Measurements from ENCODE around the gene ATP5PB. TPM values are rescaled to one million over a fixed set of nuclear protein-coding genes. Genes with fewer than 3 reads are reported as not detected.
A peak's percentile ranks its signal among the peaks of the same experiment; 100 is the strongest.

Gene ATP5PB
- total RNA-seq, 6 experiments from 2014 or later, result 128 to 152 (median 148) TPM

DNA sequence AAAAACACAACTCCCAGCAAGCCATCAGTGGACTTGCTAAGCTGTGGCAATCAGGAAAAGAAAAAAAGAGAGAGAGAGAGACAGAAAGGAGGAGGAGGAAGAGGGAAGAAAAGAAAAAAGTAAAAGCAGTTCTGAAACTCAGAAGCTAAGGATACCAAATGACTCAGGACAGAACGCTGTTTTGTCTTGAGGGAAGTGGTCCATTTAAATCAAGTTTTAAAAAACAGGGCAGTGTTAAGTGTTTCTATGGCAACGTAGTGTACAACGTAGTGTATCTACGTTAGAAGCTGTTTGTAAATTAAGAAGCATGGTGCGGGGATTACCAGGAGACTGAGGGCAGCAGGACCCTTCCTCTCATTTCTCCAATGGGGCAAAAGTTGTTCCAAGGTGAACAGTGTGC is 48.3 kb downstream of the ATP5PB start:
- 62% methylated on average over 5 of the region's 5 CpGs for WGBS (ENCODE audit: insufficient coverage, low coverage, low lambda C conversion rate, missing lambda C conversion rate)
- no peak overlapping the region for H3K27ac ChIP-seq
- H3K36me3 ChIP-seq, result no peaks in the 10 kb centered on the region
- H3K4me1 ChIP-seq, result no peaks in the 10 kb centered on the region
- DNase-seq, result no peak
- no peaks in the 10 kb centered on the region for H3K27me3 ChIP-seq
- intact Hi-C loops (cut with DNase I), result no loop called here
- TF ChIP-seq POLR2A (IDR thresholded peaks at IDR 0.05), result no peak
- TF ChIP-seq, protein P1, sequence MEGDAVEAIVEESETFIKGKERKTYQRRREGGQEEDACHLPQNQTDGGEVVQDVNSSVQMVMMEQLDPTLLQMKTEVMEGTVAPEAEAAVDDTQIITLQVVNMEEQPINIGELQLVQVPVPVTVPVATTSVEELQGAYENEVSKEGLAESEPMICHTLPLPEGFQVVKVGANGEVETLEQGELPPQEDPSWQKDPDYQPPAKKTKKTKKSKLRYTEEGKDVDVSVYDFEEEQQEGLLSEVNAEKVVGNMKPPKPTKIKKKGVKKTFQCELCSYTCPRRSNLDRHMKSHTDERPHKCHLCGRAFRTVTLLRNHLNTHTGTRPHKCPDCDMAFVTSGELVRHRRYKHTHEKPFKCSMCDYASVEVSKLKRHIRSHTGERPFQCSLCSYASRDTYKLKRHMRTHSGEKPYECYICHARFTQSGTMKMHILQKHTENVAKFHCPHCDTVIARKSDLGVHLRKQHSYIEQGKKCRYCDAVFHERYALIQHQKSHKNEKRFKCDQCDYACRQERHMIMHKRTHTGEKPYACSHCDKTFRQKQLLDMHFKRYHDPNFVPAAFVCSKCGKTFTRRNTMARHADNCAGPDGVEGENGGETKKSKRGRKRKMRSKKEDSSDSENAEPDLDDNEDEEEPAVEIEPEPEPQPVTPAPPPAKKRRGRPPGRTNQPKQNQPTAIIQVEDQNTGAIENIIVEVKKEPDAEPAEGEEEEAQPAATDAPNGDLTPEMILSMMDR (IDR thresholded peaks at IDR 0.05), result no peak
- ATAC-seq, result no peak
- H3K4me3 ChIP-seq, result no peak overlapping the region
- H3K9me3 ChIP-seq, result no peaks in the 10 kb centered on the region

DNA sequence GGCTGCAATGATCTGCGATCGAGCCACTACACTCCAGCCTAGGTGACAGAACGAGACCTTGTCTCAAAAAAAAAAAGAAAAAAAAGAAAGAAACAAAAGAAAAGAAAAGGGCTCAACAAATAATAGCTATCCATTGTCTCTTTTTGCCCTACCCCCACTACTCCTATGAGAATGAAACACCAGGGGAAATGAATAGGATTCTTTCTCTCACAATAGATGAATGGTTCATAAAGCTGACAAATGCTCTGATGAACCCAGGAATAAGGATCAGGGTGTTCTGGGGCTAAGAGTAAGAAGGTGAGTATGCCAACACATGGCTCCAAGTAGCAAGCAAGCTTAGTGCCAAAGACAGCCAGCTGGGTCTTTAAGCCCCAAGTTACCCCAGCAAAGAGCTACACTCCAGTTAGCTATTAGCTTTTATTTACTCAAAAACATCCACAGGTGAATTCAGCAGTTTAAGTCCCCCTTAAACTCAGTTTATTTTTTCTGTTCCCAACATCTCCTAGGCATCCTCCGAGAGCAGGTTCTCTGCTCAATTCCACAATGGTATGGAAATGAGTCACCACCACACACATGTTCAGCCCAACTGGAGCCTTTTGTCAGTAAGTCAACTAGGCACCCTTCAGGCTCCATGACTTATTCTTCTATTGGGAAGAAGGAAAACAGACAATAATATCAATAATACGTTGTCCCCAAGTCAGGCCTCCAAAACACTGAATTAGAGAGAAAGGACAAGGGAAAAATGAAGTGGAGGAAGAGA is 49.9 kb downstream of the ATP5PB start:
- ATAC-seq, result no peak
- TF ChIP-seq, protein P1 (IDR thresholded peaks at IDR 0.05), result no peak
- TF ChIP-seq POLR2A (IDR thresholded peaks at IDR 0.05), result no peak
- Histone ChIP-seq H3K36me3 (no peaks in the 10 kb centered on the region), H3K4me1 (no peaks in the 10 kb centered on the region), H3K9me3 (no peaks in the 10 kb centered on the region), H3K27me3 (no peaks in the 10 kb centered on the region), H3K27ac (no peak overlapping the region), H3K4me3 (no peak overlapping the region)
- WGBS (ENCODE audit: insufficient coverage, low coverage, low lambda C conversion rate, missing lambda C conversion rate), result 85% methylated on average over 5 of the region's 5 CpGs
- no peak for DNase-seq
- intact Hi-C loops (cut with DNase I), result no loop called here

DNA sequence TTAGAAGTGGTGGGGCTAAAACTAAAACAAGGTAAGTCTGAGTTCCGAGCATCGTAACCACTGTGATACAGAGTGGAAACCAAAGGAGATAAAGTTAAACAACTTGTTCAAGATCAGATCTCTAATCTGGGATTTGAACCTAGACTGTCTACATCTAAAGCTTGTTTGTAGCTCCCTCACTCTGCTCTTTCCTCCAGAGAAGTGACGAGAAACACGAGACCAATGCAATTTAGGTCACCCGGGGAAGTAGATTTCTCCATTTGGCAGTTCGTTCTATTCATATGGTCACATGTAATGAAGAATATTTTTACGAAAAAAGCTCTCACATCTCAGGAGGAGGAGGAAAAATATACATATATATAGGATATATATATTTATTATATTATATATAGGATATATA is 52.4 kb downstream of the ATP5PB start:
- DNase-seq, result no peak
- no peaks in the 10 kb centered on the region for H3K9me3 ChIP-seq
- TF ChIP-seq, protein P1 (IDR thresholded peaks at IDR 0.05), result no peak
- TF ChIP-seq POLR2A (IDR thresholded peaks at IDR 0.05), result no peak
- H3K4me1 ChIP-seq, result no peaks in the 10 kb centered on the region
- H3K27ac ChIP-seq, result no peak overlapping the region
- no peaks in the 10 kb centered on the region for H3K36me3 ChIP-seq
- no peak for ATAC-seq
- intact Hi-C loops (cut with DNase I), result loop anchor here in 1 of 2 donors (10.0 kb wide), 1 partner anchor 163 kb away; no protein-coding TSS in a partner anchor
- H3K27me3 ChIP-seq, result no peaks in the 10 kb centered on the region
- WGBS (ENCODE audit: insufficient coverage, low coverage, low lambda C conversion rate, missing lambda C conversion rate), result 63% methylated on average over 7 of the region's 7 CpGs
- peak overlapping the region in 1 of 3 donors; percentile 5 for H3K4me3 ChIP-seq

DNA sequence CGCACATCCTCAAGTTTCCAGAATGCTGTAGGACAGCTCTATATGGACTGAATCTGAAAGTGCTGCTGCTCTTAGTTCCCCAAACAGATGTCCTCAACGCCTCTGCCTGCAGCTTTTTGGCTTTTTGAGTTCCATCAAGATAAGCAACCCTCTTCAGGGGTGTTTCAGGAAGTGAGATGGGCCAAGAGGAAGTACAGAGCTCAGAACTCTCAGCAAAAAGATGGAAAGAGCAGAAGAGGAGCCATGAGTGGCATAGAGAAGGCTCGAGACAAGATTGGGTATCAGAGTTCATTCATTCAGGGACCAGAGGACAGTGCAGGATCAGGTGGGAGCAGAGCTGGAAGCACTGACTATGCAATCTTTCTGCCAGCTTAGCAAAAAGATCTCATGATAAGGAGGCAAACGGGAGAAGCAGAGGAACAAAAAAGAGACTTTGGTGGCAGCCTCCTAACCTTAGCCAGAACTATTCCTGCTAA is 54.4 kb downstream of the ATP5PB start, which contains the start of the genes ADORA3 and TMIGD3:
ADORA3 (minus strand) TSS at position 49 of the 476 bp plus-strand sequence. CDS start 279 bp downstream, outside the sequence.
TMIGD3 (minus strand) TSS at position 49 of the 476 bp plus-strand sequence. CDS start 279 bp downstream, outside the sequence.
- Histone ChIP-seq H3K27ac (peak within 1 kb of the TSS in 1 of 3 donors; percentile 18), H3K27me3 (no peaks in the 10 kb centered on the region), H3K36me3 (no peaks in the 10 kb centered on the region), H3K4me1 (peaks cover 0 to 2% (median 0%) of the 10 kb centered on the region in 4 donors), H3K4me3 (peak within 1 kb of the TSS in 1 of 3 donors; percentile 21), H3K9me3 (no peaks in the 10 kb centered on the region)
- ATAC-seq (peak in 1 of 4 donors; percentile 4), DNase-seq (no peak)
- intact Hi-C loops (cut with DNase I), result loop anchor here in 1 of 2 donors (10.0 kb wide), 1 partner anchor 161 kb away; no protein-coding TSS in a partner anchor
- peak; percentile 61 for TF ChIP-seq POLR2A (IDR thresholded peaks at IDR 0.05)
- TF ChIP-seq, protein P1 (IDR thresholded peaks at IDR 0.05), result no peak
- WGBS (ENCODE audit: insufficient coverage, low coverage, low lambda C conversion rate, missing lambda C conversion rate), result 46% methylated on average over 4 of the region's 4 CpGs

All from right lobe of liver (tissue), 6 donors.